HG02885 (cell line): ENCODE data around the gene ACTRT2.

ENCODE experiments used
- ATAC-seq: cut with Tn5 transposase; IDR thresholded peaks from one replicate; pipeline ENCODE4 v1.9.1; 2021; ENCODE audit warnings: mild to moderate bottlenecking; ENCODE audit not compliant: unreplicated experiment, poor library complexity

The ACTRT2 gene

GRCh38 chr1:3029991-3030662 is 8.9 kb downstream of the ACTRT2 start:
- ATAC-seq: no peak

- ATAC-seq: no peak
Observed at GRCh38 chr1:3030663-3031381, 9.6 kb downstream of the ACTRT2 start.

GRCh38 chr1:3031401-3032221 is 10.3 kb downstream of the ACTRT2 start:
- no peak for ATAC-seq

- ATAC-seq: no peak
Observed at GRCh38 chr1:3032371-3033039, 11.2 kb downstream of the ACTRT2 start.

GRCh38 chr1:3033040-3033789 is 11.9 kb downstream of the ACTRT2 start:
- ATAC-seq: no peak

GRCh38 chr1:3033790-3034090 is 12.5 kb downstream of the ACTRT2 start:
- ATAC-seq: no peak

- no peak for ATAC-seq
Observed at GRCh38 chr1:3034162-3034561, 12.9 kb downstream of the ACTRT2 start.

GRCh38 chr1:3034728-3035562 is 13.7 kb downstream of the ACTRT2 start:
- ATAC-seq: no peak

GRCh38 chr1:3035563-3036446 is 14.5 kb downstream of the ACTRT2 start:
- no peak for ATAC-seq

GRCh38 chr1:3036447-3037280 is 15.4 kb downstream of the ACTRT2 start:
- no peak for ATAC-seq

GRCh38 chr1:3037281-3038040 is 16.2 kb downstream of the ACTRT2 start:
- no peak for ATAC-seq

GRCh38 chr1:3038113-3038551 is 16.9 kb downstream of the ACTRT2 start:
- no peak for ATAC-seq

- ATAC-seq: no peak
Observed at GRCh38 chr1:3038571-3039181, 17.4 kb downstream of the ACTRT2 start.

- no peak for ATAC-seq
Observed at GRCh38 chr1:3040004-3040403, 18.7 kb downstream of the ACTRT2 start.

- ATAC-seq: no peak
Observed at GRCh38 chr1:3042481-3042880, 21.2 kb downstream of the ACTRT2 start.

- ATAC-seq: no peak
Observed at GRCh38 chr1:3049164-3049563, 27.9 kb downstream of the ACTRT2 start.
